GM08714 (cell line): ENCODE results near the gene IFT52.

Experiments
- H3K4me3 ChIP-seq: fragments of 200-500 bp; sonication (Bioruptor generic); 2 replicates; pipeline ENCODE4 v1.5.1; 2014; ENCODE audit warnings: mild to moderate bottlenecking, low read length, inconsistent platforms
- ZNF274 ChIP-seq: IDR thresholded peaks from 2 replicates; pipeline ENCODE4 v1.6.1; 2012; ENCODE audit warnings: mild to moderate bottlenecking, low read depth, low read length

The IFT52 gene, protein sequence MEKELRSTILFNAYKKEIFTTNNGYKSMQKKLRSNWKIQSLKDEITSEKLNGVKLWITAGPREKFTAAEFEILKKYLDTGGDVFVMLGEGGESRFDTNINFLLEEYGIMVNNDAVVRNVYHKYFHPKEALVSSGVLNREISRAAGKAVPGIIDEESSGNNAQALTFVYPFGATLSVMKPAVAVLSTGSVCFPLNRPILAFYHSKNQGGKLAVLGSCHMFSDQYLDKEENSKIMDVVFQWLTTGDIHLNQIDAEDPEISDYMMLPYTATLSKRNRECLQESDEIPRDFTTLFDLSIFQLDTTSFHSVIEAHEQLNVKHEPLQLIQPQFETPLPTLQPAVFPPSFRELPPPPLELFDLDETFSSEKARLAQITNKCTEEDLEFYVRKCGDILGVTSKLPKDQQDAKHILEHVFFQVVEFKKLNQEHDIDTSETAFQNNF

DNA sequence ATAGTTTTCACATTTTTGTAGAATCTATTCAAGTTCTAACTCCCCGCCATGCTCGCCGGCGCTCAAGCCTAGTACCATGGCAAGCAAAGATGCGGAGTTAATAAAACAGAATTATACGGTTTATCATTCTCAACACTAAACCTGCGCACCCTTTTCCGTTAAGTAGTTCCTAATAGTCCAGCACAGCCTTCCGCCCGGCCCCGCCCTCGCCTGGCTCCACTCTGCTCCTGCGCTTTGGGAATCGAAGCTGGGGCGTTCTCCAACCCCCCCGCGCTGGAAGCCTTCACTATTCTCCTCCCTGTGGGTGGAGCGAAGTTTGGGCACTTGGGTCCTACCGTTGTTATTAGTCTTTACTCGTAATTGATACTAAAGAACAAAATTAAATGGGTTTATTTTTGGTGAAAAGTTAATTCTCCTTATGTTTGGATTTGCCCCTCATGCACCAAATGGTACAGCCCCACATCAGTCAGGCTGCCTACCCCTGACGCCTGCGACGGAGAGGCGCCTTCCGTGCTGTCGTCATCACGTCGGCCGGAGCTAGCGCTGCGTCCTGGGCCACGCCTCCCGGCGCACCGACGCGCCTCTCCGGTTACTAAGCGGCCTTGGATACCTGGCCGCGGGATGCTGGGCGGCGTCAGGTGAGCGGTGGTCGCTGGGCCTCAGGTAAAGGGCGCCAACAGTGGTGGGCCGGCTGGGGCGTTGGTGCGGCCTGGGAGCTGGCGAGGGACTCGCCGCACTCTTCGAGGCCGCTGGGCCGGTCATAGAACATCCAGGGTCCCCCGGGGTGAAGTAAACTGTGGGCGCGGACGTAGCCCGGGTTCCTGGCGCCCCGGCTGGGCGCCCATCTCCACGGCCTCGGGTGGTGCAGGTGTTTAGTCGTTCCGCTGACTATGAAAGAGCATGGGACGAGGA is at the start of gene IFT52:
Gene IFT52 (plus strand): TSS at position 546 of the 912 bp plus-strand sequence. CDS start 3,762 bp downstream, outside the sequence.
- peak within 1 kb of the TSS; percentile 90 for H3K4me3 ChIP-seq
- no peak for TF ChIP-seq ZNF274

GRCh38 chr20:43541214-43541613 is 49.5 kb upstream of the IFT52 start:
- no peak for TF ChIP-seq ZNF274
- no peak overlapping the region for H3K4me3 ChIP-seq

DNA sequence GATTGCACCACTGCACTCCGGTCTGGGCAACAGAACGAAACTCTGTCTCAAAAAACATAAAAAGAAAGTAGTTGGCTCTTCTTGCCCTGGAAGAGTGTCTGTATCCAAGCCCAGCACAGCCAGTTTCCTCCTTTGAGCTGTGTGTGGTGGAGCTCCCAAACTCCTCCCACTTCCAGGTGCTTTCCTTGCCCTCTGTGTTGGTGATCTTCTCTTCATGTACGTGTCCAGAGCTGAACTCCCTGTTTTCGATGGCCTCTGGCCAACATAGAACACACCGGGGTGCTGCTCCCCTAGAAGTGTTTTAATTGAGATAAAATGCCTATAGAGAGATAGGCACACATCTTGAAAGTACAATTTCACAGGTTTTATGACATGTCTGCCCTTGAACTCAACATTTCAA is 48.6 kb upstream of the IFT52 start:
- no peak for TF ChIP-seq ZNF274
- no peak overlapping the region for H3K4me3 ChIP-seq

DNA sequence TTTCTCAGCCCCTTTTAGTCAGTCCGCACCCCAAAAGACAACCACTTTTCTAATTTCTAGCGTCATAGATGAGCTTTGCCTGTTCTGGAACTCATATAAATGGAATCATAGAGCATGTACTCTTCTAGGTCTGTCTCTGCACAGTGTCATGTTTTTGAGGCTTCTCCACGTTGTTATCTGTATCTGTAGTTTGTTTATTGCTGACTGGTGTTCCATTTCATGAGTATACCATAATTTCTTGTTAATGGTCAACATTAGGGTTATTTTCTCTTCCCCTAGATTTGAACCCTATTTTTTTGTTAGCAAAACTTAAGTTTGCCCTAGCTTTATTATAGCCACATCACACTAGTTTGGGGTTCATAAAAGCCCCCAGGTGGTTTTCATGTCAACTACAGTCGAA is 48.1 kb upstream of the IFT52 start:
- H3K4me3 ChIP-seq: no peak overlapping the region
- TF ChIP-seq ZNF274: no peak

- no peak for TF ChIP-seq ZNF274
- H3K4me3 ChIP-seq: no peak overlapping the region
These were observed 47.6 kb upstream of the IFT52 start for GRCh38 chr20:43543138-43543537.

GRCh38 chr20:43544501-43544900 is 46.2 kb upstream of the IFT52 start:
- no peak for TF ChIP-seq ZNF274
- no peak overlapping the region for H3K4me3 ChIP-seq

- TF ChIP-seq ZNF274: no peak
- no peak overlapping the region for H3K4me3 ChIP-seq
These were observed 44.7 kb upstream of the IFT52 start for GRCh38 chr20:43545837-43546578.

- TF ChIP-seq ZNF274: no peak
- H3K4me3 ChIP-seq: no peak overlapping the region
These were observed 42.4 kb upstream of the IFT52 start for GRCh38 chr20:43548273-43548880.

- H3K4me3 ChIP-seq: no peak overlapping the region
- no peak for TF ChIP-seq ZNF274
These were observed 41.2 kb upstream of the IFT52 start for GRCh38 chr20:43549416-43550065.

- TF ChIP-seq ZNF274: no peak
- H3K4me3 ChIP-seq: no peak overlapping the region
These were observed 40.3 kb upstream of the IFT52 start for GRCh38 chr20:43550456-43550855.

DNA sequence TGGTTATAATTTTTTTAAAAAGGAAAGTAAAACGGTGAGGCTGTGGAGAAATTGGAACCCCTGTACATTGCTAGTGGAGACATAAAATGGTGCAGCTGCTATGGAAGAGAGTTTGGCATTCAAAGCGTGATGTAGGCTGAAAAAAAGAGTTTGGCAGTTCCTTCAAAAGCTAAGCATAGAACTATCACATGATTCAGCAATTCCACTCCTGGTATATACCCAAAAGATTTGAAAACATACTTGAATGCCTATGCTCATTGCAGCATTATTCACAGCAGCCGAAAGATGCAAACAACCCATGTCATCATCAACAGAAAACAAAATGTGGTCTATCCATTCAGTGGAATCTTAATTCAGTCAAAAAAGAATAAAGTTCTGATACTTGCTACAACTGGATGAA is 36.4 kb upstream of the IFT52 start:
- H3K4me3 ChIP-seq: no peak overlapping the region
- no peak for TF ChIP-seq ZNF274

DNA sequence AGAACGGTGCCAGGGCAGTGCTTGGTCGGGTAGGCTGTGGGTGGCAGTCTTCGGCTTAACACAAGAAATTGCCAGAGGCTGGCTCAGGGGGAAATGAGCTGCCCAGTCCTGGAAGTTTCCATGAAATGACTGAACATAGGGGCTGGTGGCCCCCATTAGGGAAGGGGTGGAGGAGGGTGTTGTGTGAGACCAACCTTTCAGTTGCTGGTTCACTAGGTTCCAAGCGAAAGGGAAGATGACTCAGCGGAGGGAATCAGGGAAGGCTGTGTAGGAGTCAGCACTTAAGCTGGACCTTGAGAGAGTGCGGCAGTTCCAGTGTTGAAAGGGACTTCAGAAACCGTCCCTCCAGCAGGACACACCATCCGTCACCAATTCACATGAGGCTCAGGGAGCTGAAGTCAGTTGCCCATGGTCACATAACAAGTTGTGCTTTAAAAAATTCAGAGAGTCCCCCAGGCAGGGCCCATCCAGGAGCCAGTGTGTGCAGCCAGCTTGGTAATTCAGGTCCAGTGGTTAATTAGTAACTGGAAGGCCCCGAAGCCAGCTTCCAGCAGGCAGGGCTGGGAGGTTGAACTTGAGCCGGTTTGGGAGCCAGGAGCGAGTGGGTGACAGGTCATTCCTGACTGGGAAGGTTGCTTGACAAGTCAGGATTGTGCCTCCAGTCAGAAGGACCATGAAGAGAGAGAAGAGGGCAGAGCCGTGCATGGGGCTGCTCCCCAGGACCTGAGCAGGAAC is 32.2 kb upstream of the IFT52 start, which contains the start of gene SGK2:
Gene SGK2 (plus strand): TSS at position 616 of the 735 bp plus-strand sequence. CDS start 7,469 bp downstream, outside the sequence.
- TF ChIP-seq ZNF274: no peak
- no peak within 1 kb of the TSS for H3K4me3 ChIP-seq
